D341Med (cell line): ENCODE results near the gene CCN5.
A peak's percentile ranks its signal among the peaks of the same experiment; 100 is the strongest.
"Not testable (repeated sequence)": the region's sequence is repeated elsewhere in the genome, so short reads cannot be mapped to it uniquely, and the experiment has no call there.

Source experiments
- DNase-seq: peaks from one replicate; pipeline ENCODE4 v3.0.0; 2012; ENCODE audit warnings: low spot score

The CCN5 gene, protein sequence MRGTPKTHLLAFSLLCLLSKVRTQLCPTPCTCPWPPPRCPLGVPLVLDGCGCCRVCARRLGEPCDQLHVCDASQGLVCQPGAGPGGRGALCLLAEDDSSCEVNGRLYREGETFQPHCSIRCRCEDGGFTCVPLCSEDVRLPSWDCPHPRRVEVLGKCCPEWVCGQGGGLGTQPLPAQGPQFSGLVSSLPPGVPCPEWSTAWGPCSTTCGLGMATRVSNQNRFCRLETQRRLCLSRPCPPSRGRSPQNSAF

DNA sequence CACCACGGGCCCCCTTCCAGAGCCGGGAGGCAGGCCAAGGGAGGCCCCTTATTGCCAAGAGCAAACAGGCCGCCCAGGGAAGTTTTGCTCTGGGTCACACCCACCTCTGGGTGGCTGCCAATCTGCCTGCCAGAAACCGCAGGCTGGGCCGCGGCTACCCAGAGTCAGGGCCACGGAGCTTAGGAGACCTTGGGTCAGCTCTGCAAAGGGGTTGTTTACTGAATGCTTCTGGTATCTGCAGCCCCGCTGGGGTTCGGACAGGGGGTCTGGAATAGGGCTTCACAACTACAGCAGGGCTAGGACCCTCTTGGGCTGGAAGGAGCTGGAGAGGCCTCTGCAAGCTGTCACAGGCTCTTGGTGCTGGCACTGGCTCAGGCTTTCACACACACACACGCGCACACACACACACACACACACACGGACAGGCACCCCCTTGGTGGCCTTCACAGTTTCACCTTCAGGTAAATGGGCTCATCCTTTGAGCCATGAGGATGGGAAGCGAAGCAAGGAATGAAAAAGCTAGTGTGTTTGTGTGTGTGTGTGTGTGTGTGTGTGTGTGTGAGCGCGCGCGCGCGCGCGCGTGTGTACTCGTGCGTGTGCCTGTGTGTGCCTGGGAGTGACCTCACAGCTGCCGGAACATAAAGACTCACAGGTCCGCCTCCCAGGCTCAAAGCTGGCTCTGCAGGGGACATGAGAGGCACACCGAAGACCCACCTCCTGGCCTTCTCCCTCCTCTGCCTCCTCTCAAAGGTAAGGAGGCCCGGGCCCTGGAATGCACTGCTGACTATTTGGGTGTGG lies at the start of gene CCN5:
TSS of gene CCN5 (plus strand) at position 669 of the 798 bp plus-strand sequence. CDS start at position 691, 22 bp downstream.
- DNase-seq, result no peak

DNA sequence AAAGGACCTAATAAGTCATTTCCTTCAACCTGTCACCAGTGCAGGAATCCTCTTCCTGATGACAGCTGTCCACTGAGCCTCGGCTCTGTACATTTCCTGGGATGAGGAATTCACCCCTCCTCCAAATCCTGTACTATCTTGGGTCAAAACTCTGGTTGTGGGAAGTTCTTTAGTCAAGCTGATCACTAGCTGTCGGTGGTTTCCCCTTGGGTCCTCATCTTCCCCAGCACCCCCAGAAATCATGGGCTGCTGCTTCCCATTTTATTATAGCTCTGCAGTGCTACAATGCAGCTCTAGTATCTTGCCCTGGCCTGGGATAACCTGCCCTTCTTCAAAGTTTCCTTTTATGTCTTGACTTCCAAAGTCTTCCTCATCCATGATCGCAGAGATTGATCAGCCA lies 49.1 kb upstream of the CCN5 start:
- no peak for DNase-seq

DNA sequence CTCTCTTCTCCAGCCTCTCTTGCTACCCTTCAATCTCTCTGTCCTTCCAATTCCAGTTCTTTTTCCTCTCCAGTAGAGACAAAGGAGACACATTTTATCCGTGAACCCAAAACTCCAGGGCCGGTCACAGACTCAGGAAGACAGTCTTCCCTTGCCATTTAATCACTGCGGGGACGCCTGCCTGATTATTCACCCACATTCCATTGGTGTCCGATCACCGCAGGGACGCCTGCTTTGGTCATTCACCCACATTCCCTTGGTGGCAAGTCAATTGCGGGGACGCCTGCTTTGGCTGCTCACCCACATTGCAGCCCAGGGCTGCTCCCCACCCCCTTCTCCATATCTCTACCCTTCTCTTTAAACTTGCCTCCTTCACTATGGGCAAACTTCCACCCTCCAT lies 44.3 kb upstream of the CCN5 start:
- not testable (repeated sequence) for DNase-seq

DNA sequence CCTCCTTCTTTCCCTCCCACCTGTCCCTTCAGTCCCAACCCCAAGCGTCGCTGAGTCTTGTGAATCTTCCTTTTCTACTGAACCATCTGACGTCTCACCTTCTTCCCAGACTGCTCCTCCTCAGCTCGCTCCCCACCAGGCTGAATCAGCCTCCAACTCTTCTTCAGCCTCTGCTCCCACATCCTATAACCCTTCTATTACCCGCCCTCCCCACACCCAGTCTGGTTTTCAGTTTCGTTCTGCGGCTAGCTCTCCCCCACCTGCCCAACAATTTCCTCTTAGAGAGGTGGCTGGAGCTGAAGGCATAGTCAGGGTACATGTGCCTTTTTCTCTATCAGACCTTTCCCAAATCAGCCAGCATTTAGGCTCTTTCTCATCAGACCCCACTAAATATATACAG lies 43.6 kb upstream of the CCN5 start:
- not testable (repeated sequence) for DNase-seq

DNA sequence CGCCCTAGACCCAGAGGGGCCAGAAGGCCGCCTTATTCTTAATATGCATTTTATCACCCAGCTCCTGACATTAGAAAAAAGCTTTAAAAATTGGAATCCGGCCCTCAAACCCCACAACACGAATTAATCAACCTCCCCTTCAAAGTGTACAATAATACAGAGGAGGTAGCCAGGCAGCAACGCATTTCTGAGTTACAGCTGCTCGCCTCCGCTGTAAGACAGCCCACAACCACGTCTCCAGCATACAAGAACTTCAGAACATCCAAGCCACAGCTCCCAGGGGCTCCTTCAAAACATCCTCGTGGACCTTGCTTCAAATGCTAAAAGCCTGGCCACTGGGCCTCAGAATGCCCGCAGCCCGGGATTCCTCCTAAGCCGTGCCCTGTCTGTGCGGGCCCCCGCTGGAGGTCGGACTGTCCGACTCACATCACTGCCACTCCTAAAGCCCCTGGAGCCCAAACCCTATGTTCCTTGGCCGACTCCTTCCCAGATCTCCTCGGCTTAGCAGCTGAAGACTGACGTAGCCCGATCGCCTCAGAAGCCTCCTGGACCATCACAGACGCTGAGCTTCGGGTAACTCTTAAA lies 42.8 kb upstream of the CCN5 start:
- DNase-seq, result not testable (repeated sequence)

DNA sequence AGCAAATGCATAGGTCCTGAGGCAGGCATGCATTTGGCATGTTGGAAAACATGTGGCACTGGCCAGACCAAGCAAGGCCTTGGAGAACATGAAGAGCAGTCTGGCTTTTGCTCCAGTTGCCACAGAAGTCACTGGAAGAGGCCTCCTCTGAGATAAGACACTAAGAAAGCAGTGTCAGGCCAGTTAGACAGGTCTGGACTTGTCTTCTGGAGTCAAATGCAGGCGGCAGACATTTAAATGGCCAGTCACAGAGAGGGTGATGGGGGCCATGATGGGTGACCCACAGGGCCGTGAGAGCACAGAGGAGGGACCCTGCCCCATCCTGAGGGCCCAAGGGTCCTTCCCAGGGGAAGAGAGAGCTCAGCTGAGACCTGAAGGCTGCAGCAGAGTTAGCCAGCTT lies 36.9 kb upstream of the CCN5 start:
- no peak for DNase-seq

DNA sequence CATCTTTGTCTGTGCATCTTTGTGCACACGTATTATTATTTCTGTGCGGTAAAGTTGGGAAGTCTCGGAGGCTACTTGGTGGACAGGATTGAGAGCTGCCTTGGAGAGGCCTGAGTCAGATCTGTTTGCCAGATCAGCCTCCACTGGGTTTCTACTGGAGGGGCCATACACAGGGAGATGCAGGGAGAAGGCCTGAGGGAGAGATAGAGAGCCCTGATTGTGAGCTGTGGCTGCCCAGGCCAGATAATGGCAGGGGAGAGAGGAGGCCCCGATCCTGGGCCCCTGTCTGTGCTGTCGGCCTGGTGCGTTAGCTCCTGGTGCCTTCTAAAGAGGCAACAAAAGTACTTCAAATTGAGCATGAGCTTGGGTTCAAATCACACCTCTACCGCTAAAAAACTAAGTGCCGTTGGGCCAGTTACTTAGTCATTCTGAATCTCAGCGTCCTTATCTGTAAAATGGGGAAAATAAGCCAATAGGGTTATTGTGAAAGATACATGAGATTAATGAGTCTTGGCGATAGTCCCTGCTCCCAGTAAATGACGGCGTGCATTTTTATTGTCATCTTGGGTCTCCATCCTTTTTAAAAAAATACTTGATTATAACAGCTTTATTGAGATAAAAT lies 36.1 kb upstream of the CCN5 start:
- no peak for DNase-seq

DNA sequence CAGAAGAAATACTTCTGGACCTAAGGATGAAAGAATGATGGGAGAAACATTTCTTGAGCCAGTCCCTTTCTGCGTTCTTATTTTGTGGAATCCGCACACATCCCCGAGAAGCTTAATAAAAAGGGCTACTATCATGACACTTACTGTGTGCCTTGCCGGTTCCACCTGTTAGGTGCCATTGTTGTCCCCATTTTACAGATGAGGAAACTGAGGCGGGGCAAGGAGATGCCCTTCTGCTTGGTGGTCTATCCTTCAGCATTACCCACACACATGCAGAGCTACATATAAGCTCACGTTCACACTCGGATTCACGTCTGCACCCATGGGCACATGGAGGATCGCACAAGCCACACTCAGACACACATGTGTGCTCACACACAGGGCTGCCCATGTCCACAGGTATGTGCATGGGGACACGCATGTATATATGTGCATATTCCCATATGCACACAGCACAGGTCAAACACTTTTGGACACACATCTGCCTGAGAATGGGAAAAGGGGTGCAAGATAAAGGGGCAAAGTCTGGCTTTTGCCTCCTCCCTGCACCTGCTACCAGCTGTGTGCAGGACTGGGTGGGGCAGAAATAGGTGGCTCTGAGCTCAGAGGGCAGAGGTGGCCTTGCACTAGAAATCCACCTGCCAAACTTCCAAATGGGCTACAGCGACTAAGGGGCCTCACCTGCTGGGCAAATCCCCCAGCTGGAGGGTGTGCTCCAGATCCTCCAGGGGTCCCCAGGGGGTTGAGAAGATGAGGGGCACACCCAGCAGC lies 33.2 kb upstream of the CCN5 start:
- no peak for DNase-seq

DNA sequence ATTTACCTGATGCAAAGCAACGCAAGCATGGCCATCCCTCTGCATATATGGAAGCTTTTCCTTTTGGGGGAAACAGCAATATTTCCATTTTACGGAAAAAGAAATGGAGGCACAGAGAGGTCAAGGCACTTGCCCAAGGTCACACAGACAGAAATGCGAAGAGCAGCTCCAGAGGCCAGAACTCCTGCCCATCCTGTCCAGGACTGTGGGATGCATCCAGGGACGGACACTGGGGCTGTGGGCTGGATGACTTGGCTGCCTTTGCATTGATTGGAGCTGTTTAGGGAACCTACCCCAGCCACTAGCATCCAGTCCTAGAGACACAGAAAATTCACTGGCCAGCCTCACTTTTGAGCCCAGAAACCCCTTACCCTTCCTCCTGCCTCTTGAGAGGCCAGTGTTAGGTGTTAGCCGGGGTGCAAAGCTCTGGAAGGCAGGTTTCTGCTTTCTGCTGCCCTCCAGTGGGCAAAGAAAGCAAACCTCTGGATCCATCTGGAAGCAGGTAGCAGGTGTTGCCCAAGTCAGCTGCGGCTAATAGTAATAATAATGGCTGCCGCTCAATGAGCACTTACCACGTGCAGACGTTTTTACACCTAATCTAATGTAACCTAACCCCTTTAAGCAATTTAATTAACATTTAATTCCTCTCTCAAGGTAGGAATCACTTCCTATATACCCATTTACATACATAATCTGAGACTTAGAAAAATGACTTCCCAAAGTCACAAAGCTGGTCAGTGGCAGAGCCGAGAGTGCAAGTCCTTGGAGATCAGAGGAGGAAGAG lies 31.7 kb upstream of the CCN5 start:
- peak; percentile 68 for DNase-seq

DNA sequence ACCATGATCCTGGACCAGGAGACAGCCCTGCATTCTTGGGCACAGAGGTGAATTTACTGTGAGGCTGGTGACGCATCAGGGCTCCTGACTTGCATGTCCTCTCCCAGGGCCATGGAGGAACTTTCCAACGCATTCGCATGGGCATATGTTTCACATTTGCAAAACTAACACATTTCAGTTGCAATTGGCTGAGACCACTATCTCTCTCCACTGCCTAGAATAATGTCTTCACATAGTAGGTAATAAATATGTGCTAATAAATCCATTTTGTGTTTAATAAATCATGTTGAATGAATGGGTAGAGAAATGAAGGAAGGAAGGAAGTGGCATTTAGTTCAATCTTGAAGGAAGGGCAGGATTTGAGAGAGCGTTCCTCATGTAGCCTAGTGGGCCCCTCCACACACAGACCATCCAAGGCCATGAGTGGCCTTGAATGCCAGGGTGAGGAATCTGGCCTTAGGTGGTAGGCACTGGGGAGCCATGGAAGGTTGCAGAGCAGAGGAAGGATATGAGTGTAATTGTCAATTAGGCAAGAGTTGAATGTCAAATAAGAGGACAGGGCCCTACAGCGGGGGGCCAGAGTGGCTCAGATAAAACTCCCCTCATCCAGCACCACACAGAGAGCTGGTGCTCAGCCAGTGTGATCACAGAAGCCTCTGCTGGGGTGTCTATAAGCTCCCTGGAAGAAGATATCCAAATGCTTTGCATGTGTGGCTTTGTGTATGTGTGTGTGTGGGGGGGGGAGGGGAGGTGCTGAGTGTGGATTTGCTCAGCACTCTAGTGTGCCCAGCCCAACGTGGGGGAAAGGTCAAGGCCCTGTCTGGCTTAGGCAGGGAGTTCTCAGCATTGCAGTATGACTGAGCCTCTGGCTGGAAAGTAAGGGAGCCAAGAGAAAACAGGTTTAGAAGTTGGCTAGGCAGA lies 30.9 kb upstream of the CCN5 start:
- DNase-seq, result no peak

DNA sequence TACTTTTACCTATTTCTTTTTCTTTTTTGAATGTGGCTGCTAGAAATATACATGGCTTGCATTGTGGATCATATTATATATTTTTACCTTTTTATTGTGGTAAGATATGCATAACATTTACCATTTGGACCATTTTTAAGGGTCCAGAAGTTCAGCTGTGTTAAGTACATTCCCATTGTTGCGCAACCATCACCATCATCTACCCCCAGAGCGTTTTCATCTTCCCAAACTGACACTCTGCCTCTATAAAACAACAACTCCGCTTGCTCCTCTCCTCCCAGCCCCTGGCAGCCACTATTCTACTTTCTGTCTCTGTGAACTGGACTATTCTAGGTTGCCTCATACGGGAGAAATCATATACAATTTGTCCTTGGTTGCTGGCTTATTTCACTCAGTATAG lies 28.2 kb upstream of the CCN5 start:
- DNase-seq, result no peak

DNA sequence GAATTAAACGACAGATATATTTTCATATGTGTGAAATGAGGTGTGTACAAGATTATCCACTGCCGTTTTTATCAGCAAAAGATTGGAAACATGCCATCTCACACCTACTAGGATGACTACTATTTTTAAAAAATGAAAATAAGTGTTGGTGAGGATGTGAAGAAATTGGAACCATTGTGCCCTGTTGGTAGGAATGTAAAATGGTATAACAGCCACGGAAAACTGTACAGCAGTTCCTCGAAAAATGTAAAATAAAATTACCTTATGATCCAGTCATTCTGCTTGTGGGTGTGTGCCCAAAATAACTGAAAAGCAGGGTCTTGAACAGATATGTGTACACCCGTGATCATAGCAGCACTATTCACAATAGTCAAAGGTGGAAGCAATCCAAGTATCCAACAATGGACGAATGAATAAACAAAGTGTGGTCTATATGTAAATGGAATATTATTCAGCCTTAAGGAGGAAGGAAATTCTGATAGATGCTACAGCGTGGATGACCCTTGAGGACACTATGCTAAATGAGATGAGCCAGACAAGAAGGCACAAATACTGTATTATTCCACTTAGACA lies 27.0 kb upstream of the CCN5 start:
- DNase-seq, result no peak

DNA sequence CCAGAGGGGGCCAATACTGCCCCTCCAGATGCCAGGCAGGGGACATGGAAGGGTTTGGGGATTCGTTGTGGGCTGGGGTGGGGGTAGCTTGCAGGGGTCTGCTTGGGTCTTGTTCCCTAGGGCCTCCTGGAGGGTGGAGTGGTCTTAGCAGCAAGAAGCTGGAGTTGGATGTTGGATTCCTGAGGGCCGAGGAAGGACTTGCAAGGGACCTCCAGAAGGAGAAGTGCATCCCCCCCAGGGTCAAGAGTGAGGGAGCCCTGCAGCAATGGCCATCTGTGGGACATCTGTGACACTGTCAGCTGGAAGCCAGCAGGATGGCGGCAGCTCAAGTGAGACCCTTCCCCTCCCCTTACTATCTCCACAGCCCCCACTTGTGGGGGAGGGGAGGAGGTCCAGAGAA lies 25.4 kb upstream of the CCN5 start:
- DNase-seq, result no peak

DNA sequence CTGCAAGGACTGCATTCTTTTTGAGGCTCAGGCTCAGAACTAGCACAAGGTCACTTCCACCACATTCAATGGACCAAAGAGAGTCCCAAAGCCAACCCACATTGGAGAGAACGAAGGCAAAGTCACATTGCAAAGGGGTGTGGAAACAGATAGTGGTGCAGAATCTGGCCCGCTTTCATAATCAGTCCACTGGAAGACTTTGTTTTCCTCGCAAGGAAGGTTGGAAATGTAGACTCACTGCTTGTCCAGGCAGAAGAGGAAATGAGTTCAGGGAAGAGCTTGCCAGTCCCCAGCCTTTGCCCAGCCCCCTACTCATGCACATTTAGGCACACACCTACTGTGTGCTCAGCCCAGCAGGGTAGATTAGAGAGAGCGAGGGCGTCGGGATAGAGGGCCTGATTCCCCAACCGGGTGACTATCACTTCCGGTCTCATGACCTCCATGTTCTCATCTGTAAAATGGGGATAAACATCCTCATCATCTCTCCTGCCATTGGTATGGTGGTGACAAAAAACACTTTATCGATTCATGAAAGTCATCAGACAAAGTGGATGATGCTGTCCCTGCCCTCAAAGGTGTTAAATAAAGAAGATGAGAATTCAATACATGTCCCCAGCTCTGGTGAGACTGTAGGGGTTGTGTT lies 24.3 kb upstream of the CCN5 start:
- no peak for DNase-seq

DNA sequence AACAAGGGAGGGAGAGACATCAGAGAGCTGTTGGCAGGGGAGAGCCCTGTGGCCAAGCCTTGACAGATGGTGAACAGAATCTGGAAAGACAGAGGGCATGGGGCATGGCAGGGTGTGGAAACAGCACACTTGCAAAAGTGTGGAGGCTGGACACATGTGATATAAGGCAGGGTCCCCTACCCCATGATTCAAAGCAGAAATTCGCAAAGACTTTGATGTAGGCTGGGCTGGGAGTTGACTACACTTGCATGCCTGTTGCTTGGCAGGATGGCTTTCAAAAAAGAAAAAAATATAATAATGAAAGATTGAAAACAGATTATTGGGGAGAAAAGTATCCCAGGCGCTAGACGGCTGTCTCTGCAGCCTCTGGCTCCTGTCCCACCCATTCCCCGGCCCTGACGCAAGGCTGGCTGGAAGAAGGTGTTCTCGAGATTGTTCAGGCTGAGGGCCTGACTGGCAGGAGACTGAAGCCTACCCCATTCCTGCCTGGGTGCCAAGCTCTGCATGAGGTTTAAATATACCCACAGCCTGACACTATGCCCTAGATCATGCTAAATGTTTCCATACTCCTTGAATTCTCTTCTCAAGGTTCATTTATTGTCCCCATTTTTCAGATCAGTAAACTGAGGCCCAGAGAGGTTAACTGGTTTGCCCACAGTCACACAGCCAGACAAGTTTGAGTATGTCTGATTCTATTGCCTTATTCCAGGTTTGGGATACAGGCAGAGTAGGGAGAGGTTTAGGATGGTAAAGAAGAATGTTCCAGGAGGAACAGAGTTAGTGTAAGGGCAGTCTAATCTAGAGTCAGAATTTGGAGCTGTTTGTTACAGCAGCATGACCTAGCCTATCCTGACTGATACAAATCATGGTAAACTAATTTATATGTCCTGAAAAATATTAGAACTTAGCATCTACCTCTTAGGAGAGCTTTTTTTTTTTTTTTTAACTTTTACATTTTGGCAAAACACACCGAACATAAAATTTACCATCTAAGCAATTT lies 23.4 kb upstream of the CCN5 start:
- DNase-seq, result no peak

DNA sequence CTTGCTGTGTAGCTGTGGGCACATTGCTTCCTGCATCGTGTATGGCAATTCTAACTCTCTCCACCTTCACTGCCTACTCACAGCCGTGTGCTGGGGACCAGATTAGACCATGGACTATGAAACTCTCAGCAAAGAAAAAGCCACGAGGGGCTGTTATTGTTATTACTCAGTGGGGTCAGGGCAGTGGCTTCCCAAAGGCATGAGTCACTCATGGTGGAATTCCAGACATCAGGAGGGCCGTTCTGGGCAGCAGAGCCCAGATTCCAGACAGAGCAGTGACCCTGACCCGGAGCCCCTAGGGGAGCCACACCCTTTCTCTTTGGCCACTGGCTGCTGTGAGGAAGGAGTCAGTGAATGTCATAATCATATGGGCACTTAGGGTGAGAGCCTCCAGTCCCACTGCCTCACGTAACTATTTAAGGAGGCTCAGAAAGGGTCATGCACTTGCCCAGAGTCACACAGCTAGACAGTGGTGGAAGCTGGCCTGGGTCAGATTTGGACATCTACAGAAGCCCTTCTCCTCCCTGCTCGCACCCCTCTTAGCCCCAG lies 22.2 kb upstream of the CCN5 start:
- no peak for DNase-seq

DNA sequence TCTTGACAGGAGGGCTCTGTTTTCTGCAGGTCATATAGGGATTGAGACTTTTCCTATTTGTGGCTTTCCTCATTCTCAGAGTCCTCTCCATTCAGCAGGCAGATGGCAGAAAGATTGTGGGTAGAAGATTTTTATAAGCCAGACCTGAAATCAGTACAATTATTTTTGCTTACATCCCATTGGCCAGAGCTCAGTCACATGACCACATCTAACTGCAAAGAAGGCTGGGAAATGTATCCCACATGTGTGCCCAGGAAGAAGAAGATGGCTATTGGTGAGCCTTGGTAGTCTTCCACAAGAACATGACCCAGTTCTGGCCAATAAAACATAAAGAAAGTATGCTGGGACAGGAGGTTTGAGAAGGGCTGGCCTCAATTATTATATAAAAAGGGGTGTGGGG lies 21.5 kb upstream of the CCN5 start:
- no peak for DNase-seq

DNA sequence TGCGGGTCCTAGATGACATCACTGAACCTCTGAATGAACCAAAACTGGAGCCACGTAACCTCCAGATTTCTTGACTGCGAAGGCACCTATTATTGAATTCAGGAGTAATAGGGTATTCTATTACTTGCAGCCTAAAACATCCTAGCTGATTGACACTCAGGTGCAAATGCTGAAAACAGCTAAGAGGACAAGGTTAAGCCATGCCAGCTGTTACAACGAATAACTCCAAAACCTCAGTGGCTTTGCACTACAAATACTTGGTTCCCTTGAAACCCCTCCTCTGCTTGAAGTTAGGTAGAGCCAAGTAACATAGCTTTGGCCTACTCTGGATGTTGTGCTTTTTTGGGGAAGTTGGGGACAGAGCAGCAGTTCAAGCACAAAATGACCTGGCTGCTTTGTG lies 21.0 kb upstream of the CCN5 start:
- DNase-seq, result no peak
